Anterior cingulate cortex (tissue), 58 donors: Measurements from ENCODE around the gene CDH22.

ENCODE experiments used
- DNase-seq, 58 donors: peaks; one replicate each; lab custom pipeline; 2025; lab: John Stamatoyannopoulos, UW

The CDH22 gene

DNA sequence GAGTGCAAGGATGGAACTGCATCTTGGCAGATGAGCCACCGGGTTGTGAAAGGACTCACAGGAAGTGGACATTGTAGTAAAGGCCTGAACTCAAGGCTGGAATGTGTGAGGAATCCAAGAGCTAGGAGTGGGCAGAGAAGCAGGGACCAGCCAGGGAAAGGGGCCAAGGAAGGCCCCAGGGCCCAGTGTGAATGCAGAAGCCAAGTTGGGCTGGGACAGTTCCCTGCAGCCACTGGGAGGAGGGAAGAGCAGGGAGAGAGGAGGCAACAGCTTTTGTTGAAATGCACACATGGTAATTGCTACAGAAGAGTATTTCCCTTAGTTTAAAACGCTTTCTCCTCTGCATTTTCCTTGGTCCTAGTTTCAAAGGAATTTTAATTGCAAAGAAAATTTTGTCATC, 34.6 kb downstream of the CDH22 start:
- no peak for DNase-seq

DNA sequence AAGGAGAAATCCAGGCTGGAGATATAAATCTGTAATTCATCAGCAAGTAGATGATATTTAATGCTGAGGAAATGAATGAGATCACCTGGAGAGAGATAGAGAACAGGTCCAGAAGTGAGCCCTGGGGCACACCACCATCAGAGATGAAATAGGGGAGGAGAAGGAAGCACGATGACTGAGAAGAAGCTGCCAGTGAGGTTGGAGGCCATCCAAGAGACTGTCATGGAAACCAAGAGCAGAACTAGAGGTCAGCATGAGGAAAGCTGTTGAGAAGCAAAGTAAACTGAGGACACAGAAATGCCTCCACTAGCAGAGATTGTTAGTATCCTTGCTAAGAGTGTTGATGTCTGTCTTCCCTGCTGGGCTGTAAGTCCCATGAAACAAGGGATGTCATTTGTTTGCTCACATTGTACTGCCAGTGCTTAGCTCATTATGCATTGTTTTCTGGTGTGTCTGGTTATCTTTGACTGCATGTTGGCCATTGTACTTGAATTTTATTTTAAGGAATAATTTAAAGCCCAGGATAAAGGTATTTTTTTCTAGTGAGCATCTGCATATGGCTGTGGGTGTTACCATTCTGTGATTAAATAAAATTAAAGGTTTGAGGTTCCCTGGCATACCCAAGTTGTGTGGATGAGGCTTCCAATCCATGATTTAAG, 35.8 kb downstream of the CDH22 start:
- no peak for DNase-seq

DNA sequence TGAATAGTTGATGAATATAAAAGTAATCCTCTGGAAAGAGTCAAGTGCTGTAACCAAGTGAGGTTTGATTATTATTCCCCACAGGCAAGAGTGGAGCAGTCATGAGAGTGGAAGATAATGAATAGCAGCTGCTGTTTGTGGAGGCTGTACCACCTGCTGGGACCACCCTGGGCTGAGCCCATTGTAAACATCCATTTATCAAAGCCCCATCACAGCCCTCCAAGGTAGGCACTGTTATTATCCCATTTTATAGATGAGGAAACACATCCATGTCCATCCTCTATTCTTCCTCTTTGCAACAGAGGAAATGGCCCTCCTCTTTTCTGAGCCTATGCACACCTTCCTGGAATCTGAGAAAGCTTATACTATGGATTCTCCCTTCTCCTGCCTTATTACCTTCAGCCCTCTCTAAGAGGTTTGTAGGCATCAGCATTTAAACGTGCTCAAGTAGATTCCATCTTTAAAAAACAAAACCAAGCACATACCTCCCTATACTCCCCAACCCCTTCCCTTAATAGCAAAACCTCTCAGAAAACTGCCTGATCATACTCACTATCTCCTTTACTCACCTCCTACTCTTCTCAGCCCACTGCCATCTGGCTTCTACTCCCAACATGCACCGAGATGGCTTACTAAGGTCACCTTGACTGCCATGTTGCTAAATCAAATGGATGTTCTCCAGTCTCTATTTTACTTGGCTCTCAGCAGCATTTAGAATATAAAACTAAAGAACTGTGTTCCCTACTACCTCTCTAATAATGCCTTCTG, 37.1 kb downstream of the CDH22 start:
- peak in 1 of 58 donors; percentile 7 for DNase-seq

DNA sequence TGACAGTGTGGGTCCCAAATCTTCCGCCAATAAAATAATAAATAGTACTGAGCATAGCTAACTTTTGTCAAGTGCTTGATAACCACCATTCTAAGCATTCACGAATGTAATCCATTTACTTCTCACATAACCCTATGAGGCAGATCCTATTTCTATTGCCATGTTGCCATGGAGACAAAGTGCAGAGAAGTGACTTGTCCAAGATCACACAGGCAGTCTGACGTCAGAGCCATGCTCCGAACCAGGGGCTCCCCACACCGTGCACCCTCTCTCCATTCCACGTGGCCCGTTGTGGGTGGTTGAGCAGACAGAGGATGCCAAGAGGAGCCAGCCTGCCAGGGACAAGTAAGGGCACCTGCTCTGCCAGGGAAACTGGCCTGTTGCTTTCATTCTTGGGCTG, 38.9 kb downstream of the CDH22 start:
- no peak for DNase-seq

DNA sequence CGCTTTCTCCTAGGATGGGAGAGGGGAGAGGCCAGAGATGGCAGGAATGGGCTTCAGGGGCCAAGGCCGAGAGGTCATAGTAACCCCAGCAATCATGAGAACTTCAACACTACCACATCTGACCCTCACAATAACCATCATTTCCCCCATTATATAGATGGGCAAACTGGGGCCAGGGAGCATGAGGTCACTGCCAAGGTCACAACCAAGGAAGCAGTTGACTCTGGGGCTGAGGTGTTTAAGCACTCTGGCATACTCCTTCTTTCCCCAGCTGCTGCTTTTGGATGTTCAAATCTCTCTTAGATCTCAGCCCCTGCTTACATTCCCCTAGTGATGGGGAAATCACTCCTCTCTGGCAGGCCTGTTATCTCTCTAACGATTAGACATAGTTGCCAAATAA, 39.6 kb downstream of the CDH22 start:
- DNase-seq = no peak

DNA sequence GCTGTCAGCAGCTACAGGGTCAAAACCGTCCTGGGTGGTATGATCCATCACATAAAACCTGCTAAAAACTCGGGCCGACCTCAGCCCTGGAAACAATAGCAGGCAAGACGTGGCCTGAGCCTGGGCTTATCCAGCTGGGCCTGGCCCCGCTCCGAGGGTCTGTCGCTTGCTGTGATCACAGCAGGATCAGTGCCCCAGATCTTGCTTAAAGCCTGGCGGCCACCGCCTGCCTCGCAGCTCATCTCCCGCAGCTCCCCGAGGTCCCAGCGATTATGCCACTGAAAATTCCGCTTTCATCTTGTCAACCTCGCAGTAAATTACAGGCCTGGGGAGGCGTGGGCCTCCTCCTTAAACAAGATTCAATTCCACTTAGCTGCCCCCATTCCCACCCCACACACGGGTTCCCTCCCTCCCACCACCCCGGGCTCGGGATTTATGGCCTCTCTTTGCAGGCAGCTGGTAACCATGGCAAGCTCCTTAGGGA, 40.1 kb downstream of the CDH22 start:
- no peak for DNase-seq

DNA sequence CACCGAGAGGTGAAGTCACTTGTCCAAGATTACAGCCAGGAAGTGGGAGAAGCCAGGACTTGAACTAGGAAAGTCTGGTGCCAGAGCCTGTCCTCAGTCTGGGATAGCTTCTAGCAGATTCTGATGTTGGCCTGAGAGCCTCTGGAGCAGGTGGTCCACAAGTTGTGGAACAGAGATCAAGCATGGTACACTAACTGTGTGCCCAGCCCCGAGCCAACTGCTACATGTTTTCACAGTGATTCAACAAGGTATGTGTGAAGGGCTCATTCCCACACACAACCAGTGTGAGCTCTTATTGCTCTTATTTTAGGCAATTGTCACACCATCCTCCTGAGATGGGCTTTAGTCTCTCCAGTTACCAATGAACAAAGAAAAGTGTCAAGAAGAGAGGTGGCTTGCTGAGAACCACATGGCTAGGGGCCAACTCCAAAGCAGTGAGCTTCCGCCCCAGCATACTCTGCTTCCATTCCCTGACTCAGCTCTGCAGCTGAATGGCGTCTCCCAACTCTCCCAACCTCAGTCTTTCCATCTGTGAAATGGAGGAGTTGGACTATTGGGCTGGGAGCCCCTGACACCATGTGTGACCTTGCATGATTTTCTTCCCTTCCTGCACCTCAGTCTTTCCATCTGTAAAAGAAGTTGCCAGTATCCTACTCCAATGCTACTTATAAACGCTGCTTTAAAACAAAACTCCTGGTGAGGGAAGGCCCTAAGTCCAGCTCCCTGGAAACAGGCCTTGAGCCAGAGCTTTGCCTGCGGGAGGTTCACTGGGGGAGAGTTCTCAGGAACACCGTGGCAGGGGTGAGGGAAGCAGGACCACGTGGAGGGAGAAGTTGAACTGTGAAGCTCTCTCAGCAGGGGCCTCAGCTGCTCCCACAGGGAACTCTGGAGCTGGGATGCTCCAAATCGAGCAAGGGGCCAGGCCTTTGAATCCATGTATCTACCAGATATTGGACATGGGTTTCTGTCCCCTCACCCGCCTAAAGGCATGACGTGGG, 40.9 kb downstream of the CDH22 start:
- DNase-seq = peak in 8 of 58 donors; percentile 4 to 29 (median 14)

DNA sequence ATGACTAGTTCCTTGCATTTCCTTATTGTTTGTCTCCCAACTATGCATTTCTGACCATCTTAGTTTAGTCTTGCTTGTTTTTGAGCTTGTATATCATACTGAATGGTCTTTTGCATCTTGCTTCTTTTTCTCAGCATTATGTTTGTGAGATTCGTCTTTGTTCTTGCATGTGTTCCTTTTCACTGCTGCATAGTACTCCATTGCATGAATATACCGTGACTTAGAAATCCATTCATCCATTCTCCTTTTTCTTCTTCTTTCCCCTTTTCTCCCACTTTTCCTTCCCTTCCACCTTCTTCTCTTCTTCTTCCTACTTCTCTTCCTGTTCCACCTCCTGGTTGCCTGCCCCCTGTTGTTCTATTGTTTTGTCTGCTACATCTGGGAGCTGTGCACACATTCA, 42.8 kb downstream of the CDH22 start:
- DNase-seq = no peak

DNA sequence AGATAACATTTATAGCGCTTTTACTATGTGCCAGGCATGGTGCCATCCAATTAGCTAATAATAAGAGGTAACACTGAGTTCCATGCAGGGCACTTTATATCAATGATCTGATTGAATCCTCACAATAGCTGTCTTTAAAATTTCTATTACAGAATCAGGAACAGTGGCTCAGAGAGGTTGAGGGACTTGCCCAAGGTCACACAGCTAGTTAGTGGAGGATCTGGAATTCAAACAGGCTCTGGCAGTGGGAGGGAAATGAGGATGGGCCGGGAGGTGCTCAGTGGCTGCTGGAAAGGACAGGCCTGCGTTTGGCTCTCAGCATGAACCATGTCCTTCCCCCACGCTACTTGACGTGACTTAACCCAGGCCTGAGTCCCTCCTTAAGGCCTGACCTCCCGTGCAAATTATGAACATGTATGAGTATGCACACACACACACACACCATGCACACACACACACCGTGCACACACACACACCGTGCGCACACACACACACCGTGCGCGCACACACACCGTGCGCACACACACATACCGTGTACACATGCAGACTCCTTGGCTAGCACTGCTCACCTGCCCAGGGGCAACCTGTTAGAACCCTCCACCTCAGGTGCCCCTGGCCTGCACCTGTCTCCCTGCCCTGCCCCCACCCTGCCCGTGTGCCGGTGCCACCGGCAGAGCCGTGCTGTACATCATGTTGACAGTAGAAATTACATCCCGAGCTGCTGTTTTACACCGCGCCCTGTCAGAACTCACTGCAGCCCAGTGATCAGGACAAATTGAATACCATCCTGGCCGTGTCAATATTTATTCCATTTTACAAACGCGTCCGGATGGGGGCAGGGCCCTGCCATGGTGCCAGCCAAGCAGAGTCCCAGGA, 43.7 kb downstream of the CDH22 start:
- DNase-seq = no peak

DNA sequence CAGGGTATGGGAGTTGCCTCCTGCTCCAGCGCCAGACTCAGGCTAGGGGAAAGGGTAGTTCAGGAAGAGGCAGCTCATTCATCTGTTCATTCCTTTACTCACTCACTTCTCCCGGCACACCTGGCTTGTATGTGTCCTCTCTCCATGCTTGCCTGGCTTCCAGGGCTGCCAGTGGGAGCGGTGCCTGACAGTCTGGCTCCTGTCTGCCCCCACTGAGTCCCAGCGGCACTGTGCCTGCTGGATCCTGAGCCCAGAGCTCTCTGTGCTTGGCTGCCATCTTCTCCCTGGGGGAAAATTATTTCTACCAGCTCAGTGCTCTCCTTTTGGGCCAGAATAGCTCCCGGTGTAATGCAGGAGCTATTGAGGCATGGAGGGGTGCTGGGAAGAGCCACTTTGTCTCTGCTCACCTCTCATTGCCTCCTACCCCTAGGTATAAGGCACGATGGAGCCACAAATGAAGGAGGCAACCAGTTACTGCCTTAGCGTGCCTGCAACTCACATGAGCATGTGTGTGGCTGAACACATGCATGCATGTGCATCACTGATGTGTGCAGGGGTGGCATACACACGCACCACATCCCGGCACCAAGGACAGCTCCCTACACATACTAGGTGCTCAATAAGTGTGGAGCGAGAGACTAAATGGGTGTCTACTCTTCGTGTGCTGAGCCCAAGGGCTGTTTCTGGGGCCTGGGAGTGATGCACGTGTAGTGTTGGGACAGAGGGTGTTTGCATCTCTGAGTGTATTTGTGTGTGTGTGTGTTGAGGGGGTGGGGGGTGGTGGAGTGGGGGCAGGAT, 46.6 kb downstream of the CDH22 start:
- peak in 2 of 58 donors; percentile 2 to 37 for DNase-seq

DNA sequence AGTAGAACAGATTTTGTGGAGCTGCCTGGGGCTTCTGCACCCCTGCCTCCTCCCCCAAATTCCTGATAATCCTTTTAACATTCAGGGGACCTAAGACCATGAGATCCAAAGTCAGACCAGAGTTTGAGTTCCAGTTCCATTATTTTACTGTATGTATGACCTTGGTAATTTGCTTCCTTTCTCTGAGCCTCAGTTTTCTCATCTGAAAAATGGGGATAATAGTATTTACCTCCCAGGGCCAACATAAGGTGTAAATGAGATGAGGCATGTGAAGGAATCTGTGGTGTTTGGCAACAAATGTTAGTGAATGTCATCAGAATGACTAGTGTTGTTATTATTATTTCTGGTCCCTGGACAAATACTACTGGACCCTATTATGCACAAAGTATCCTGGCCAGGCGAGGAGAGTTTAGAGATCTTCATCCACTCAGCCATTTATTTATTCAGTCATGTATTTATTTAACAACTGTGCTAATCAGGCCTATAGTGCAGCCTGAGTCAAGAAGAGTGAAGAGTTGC, 47.3 kb downstream of the CDH22 start:
- DNase-seq = no peak

DNA sequence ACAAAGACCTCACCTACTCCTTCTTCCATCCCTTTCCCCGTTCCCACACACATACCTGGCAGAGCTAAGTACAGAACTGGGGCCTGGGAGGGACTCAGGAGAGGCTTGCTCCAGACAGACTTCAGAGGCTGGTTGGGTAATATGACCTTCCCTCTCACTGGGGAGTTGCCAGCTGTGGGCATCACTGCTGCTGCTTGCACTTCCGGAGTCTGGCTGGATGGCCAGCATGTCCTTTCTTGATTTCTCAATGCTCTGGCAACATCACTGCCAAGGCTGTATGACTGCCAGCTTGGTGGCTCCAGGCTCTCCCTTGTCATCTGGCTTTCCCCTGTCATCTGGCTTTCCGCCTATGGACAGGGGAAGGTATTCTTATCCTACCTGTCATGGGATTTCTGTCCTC, 47.8 kb downstream of the CDH22 start:
- peak in 2 of 58 donors; percentile 11 to 53 for DNase-seq

DNA sequence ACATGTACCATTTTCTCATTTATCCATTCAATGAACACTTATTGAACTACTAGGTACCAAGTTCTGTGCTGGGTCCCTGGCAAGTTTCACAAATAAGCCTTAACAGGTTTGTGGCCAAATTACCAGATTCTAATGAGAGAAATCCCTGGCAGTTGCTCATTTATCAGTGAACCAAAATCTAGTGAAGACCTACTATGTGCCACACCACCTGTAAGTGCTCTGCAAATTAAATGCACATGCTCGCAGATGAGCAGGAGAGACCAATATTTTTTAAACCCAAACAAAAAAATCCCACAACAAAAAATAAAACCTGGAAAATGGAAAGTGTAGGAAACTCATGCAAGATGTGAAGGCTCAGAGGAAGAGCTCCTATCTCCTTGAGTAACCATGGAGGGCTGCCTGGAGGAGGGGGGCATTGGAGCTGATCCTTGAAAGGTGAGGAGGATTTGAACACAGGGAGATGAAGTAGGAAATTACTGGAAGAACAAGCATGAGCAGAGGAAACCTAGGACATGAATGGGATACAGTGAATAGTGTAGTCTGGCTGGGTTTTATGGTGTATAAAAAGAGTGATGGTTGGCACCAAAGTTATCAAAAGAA, 48.9 kb downstream of the CDH22 start:
- no peak for DNase-seq

DNA sequence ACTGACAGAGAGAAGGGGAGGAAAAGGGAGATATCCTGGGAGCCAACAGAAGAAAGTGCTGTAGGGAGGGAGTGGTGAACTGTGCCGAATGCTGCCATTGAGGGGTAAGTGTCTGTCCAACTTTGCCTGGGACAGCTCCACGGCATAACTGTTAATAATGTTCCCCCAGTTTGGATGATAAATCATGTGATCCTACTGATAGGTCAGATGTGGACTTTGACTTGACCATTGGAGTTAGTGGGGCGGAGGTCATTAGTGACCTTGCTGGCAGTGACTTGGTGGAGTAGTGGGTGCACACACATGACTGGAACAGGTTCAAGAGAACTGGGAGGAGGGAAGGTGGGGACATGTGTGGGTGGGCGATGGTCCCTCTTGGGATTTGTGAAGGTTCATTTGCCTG, 50.4 kb downstream of the CDH22 start:
- DNase-seq = no peak

DNA sequence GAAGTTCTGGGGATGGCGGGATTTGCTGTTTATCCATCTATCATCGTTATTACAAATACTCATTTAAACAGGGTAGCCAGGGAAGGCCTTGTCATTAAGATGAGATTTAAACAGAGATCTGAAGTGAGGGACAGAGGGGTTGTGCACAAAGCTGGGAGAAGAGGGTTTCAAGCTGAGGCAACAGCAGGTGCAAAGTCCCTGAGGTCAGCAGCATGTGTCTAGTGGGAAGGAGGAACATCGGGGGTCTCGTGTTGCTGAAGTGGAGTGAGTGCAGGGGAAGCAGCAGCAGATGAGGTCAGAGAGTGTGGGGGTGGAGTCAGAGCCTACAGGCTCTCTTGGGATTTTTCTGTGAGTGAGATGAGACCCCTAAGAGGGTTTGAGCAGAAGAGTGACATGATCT, 52.0 kb downstream of the CDH22 start:
- DNase-seq = no peak

DNA sequence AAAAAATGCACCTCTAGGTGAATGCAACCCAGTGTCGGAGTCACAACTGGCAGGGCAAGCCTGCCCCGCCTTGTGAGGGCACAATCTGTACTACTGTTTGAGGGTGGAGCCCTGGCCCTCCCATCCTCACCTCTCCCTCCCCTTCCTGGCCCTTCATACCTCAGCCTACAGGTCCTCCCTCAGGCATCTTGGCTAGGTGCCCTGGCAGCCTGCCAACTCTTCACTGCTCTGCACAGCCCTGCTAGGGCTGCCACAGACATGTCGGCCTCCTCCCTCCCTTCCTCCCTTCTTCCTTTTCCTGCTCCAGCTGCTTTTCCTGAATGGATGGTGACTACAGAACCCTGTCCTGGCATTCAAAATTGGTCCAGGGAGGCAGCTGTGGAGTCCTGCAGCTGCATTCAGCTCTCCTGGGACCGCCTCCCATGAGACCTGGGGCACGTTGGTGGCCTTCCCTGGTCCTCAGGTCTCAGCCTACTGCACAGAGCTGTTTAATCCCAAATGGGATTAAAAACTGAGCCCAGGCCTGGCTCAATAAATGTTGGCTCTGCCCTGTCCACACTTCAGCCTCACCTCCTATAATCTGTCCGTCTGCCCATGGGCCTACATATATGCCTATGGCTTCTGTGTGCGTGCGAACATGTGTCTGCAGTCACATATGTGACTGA, 52.7 kb downstream of the CDH22 start:
- peak in 26 of 58 donors; percentile 1 to 61 (median 16) for DNase-seq

DNA sequence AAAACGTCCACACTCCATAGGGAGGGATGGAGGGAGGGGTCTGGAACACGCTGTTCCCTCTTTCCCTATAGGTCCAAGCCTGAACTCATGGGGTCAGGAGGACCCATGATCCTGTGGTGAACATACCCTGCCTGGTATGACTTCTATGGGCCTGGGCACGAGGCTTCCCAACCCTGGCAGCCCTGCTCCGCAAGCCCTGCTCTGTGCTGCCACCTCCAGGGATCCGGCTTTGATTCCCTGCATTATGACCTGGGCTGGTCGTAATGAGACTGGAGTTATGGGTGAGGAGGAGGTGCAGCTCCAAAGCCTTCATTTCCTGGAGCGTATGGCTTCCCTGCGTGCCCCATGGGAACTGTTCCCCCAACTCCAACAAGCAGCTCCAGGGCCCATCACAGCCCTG, 54.9 kb downstream of the CDH22 start:
- DNase-seq = peak in 7 of 58 donors; percentile 1 to 20 (median 9)
